GM18511 (cell line): ENCODE data around the gene FBXL17.

Source experiments
- ATAC-seq: cut with Tn5 transposase; IDR thresholded peaks from one replicate; pipeline ENCODE4 v1.9.1; 2021; ENCODE audit warnings: mild to moderate bottlenecking, moderate library complexity; ENCODE audit not compliant: unreplicated experiment

Gene FBXL17

GRCh38 chr5:108024986-108025385 lies 356.9 kb downstream of the FBXL17 start:
- ATAC-seq = no peak

GRCh38 chr5:108016101-108016500 lies 365.8 kb downstream of the FBXL17 start:
- no peak for ATAC-seq

GRCh38 chr5:108006791-108007190 lies 375.1 kb downstream of the FBXL17 start:
- no peak for ATAC-seq

GRCh38 chr5:108003178-108003577 lies 378.7 kb downstream of the FBXL17 start:
- peak; percentile 87 for ATAC-seq

GRCh38 chr5:108001222-108001621 lies 380.7 kb downstream of the FBXL17 start:
- ATAC-seq = no peak

- no peak for ATAC-seq
Measured at GRCh38 chr5:107997338-107997980, 384.4 kb downstream of the FBXL17 start.

- ATAC-seq = no peak
Measured at GRCh38 chr5:107993341-107993740, 388.6 kb downstream of the FBXL17 start.

GRCh38 chr5:107990881-107991810 lies 390.8 kb downstream of the FBXL17 start:
- peak; percentile 91 for ATAC-seq

GRCh38 chr5:107985144-107985543 lies 396.8 kb downstream of the FBXL17 start:
- no peak for ATAC-seq

GRCh38 chr5:107982703-107983425 lies 399.0 kb downstream of the FBXL17 start:
- no peak for ATAC-seq

GRCh38 chr5:107980923-107981692 lies 400.8 kb downstream of the FBXL17 start:
- ATAC-seq = no peak

GRCh38 chr5:107979900-107980299 lies 402.0 kb downstream of the FBXL17 start:
- no peak for ATAC-seq

GRCh38 chr5:107979291-107979690 lies 402.6 kb downstream of the FBXL17 start:
- ATAC-seq = no peak

- ATAC-seq = no peak
Measured at GRCh38 chr5:107977550-107978071, 404.3 kb downstream of the FBXL17 start.

GRCh38 chr5:107975568-107975967 lies 406.3 kb downstream of the FBXL17 start:
- no peak for ATAC-seq

GRCh38 chr5:107971846-107972245 lies 410.1 kb downstream of the FBXL17 start:
- ATAC-seq = no peak

GRCh38 chr5:107969847-107970246 lies 412.1 kb downstream of the FBXL17 start:
- no peak for ATAC-seq

GRCh38 chr5:107968998-107969397 lies 412.9 kb downstream of the FBXL17 start:
- ATAC-seq = no peak

- no peak for ATAC-seq
Measured at GRCh38 chr5:107968406-107968843, 413.5 kb downstream of the FBXL17 start.

- ATAC-seq = no peak
Measured at GRCh38 chr5:107966201-107966600, 415.7 kb downstream of the FBXL17 start.
